ENCODE results near the gene JAKMIP3. TPM values are rescaled to one million over a fixed set of nuclear protein-coding genes. Genes with fewer than 3 reads are reported as not detected.

The JAKMIP3 gene
- total RNA-seq, 1 donor from 2014 or later = 1.4 TPM

DNA sequence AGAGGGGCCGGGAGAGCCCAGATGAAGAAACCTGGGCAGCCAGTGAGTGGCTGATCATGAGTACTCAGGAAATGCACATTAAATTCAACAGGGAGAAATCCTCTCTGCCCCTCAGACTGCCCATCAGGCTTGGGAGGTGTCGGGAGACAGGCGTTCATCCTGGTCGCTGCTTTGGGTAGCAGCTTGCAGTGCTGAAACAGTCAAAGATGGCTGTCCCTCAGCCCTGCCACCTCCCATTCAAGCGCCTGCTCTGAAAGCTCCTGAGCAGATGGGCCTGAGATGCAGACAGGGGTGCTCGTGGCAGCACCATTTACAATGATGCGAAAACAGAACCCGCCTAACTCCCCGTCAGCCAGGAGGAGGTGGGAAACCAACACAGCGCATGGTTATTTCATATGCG is 3.6 kb upstream of the JAKMIP3 start:
- peak in 1 of 2 experiments; percentile 31 for DNase-seq (ENCODE audit: low spot score in 2 of 2, unreplicated experiment in 2 of 2)
- TF ChIP-seq, protein P1, sequence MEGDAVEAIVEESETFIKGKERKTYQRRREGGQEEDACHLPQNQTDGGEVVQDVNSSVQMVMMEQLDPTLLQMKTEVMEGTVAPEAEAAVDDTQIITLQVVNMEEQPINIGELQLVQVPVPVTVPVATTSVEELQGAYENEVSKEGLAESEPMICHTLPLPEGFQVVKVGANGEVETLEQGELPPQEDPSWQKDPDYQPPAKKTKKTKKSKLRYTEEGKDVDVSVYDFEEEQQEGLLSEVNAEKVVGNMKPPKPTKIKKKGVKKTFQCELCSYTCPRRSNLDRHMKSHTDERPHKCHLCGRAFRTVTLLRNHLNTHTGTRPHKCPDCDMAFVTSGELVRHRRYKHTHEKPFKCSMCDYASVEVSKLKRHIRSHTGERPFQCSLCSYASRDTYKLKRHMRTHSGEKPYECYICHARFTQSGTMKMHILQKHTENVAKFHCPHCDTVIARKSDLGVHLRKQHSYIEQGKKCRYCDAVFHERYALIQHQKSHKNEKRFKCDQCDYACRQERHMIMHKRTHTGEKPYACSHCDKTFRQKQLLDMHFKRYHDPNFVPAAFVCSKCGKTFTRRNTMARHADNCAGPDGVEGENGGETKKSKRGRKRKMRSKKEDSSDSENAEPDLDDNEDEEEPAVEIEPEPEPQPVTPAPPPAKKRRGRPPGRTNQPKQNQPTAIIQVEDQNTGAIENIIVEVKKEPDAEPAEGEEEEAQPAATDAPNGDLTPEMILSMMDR (IDR thresholded peaks at IDR 0.05; ENCODE audit: unreplicated experiment) = no peak
- Mint-ChIP-seq H3K27me3 (ENCODE audit: low read depth) (peaks cover 44% of the 10 kb centered on the region), H3K9me3 (no peaks in the 10 kb centered on the region), H3K36me3 (no peaks in the 10 kb centered on the region), H3K4me3 (no peak overlapping the region), H3K27ac (no peak overlapping the region), H3K4me1 (peaks cover 12% of the 10 kb centered on the region)

GRCh38 chr10:132062641-132063390 is 2.9 kb upstream of the JAKMIP3 start:
- TF ChIP-seq, protein P1 (IDR thresholded peaks at IDR 0.05; ENCODE audit: unreplicated experiment) = no peak
- Mint-ChIP-seq H3K4me3 (no peak overlapping the region), H3K27ac (no peak overlapping the region)

DNA sequence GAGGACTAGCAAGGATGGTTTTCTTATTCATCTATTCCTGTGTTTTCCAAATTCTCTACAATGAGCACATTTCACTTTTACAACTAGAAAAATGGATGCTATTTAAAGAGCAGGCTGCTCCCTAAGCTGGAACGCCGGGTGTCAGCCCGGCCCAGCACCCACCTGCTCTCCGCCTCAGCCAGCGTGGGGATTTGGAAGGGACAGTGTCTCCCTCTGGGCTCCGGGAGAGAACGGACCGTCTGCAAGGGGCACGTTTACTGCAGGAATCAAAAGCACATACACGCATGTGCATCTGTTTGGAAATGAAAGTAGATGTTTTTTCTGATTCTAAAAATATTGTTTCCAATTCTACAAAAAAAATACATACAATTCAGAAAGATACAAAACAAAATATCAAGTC is 2.3 kb upstream of the JAKMIP3 start:
- peak in 1 of 2 experiments; percentile 17 for DNase-seq (ENCODE audit: low spot score in 2 of 2, unreplicated experiment in 2 of 2)
- TF ChIP-seq, protein P1 (IDR thresholded peaks at IDR 0.05; ENCODE audit: unreplicated experiment) = no peak
- peaks cover 40% of the 10 kb centered on the region for H3K27me3 Mint-ChIP-seq (ENCODE audit: low read depth)
- peaks cover 12% of the 10 kb centered on the region for H3K4me1 Mint-ChIP-seq
- H3K36me3 Mint-ChIP-seq = no peaks in the 10 kb centered on the region
- no peaks in the 10 kb centered on the region for H3K9me3 Mint-ChIP-seq
- H3K4me3 Mint-ChIP-seq = no peak overlapping the region
- no peak overlapping the region for H3K27ac Mint-ChIP-seq

More at GRCh38 chr10:132062641-132063390, 2.9 kb upstream of the JAKMIP3 start:
- Mint-ChIP-seq H3K36me3 (no peaks in the 10 kb centered on the region), H3K4me1 (peaks cover 12% of the 10 kb centered on the region), H3K9me3 (no peaks in the 10 kb centered on the region), H3K27me3 (ENCODE audit: low read depth) (peaks cover 41% of the 10 kb centered on the region)
- DNase-seq (ENCODE audit: low spot score in 2 of 2, unreplicated experiment in 2 of 2) = peak in 1 of 2 experiments; percentile 31

- Mint-ChIP-seq H3K4me1 (peaks cover 12% of the 10 kb centered on the region), H3K9me3 (no peaks in the 10 kb centered on the region), H3K27me3 (ENCODE audit: low read depth) (peaks cover 36% of the 10 kb centered on the region), H3K36me3 (no peaks in the 10 kb centered on the region), H3K27ac (no peak overlapping the region), H3K4me3 (no peak overlapping the region)
- TF ChIP-seq, protein P1 (IDR thresholded peaks at IDR 0.05; ENCODE audit: unreplicated experiment) = no peak
- DNase-seq (ENCODE audit: low spot score in 2 of 2, unreplicated experiment in 2 of 2) = peak in 1 of 2 experiments; percentile 30
These were observed 1.5 kb upstream of the JAKMIP3 start for GRCh38 chr10:132064082-132064755.

- Mint-ChIP-seq H3K4me1 (peaks cover 12% of the 10 kb centered on the region), H3K4me3 (peak overlapping the region; percentile 73), H3K9me3 (no peaks in the 10 kb centered on the region), H3K27ac (peak overlapping the region; percentile 96), H3K36me3 (no peaks in the 10 kb centered on the region), H3K27me3 (ENCODE audit: low read depth) (peaks cover 30% of the 10 kb centered on the region)
- peak in 1 of 2 experiments; percentile 31 for DNase-seq (ENCODE audit: low spot score in 2 of 2, unreplicated experiment in 2 of 2)
- TF ChIP-seq, protein P1 (IDR thresholded peaks at IDR 0.05; ENCODE audit: unreplicated experiment) = no peak
These were observed 842 bp upstream of the JAKMIP3 start for GRCh38 chr10:132064771-132065437.

Measured in mesothelial cell of epicardium (in vitro differentiated cells).